Measurements from ENCODE around the gene STX8.

- TF ChIP-seq PKNOX1 (IDR thresholded peaks at IDR 0.05) = no peak
- no peak for TF ChIP-seq NFRKB (IDR thresholded peaks at IDR 0.05)
- TF ChIP-seq ZNF384 (IDR thresholded peaks at IDR 0.05) = no peak
- TF ChIP-seq SP1 (IDR thresholded peaks at IDR 0.05) = no peak
- no peak for TF ChIP-seq FOXM1 (IDR thresholded peaks at IDR 0.05; ENCODE audit: borderline replicate concordance)
- TF ChIP-seq BHLHE40 (IDR thresholded peaks at IDR 0.05; ENCODE audit: borderline replicate concordance) = no peak
- no peak for TF ChIP-seq SUZ12 (IDR thresholded peaks at IDR 0.05)
Observed at GRCh38 chr17:9488556-9488955, 87.1 kb downstream of the STX8 start.
